A204.1 (cell line): ENCODE data around the gene KRTAP10-11.
"Not testable (repeated sequence)": the region's sequence is repeated elsewhere in the genome, so short reads cannot be mapped to it uniquely, and the experiment has no call there.

Source experiments
- FAIRE-seq: peaks from 2 replicates; lab custom pipeline; 2012; peaks lifted over from hg19 to GRCh38; lab: Jason Lieb, UNC

KRTAP10-11 gene, protein sequence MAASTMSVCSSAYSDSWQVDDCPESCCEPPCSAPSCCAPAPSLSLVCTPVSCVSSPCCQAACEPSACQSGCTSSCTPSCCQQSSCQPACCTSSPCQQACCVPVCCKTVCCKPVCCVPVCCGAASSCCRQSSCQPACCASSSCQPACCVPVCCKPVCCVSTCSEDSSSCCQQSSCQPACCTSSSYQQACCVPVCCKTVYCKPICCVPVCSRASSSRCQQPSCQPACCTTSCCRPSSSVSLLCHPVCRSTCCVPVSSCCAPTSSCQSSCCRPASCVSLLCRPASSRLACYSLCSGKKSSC

DNA sequence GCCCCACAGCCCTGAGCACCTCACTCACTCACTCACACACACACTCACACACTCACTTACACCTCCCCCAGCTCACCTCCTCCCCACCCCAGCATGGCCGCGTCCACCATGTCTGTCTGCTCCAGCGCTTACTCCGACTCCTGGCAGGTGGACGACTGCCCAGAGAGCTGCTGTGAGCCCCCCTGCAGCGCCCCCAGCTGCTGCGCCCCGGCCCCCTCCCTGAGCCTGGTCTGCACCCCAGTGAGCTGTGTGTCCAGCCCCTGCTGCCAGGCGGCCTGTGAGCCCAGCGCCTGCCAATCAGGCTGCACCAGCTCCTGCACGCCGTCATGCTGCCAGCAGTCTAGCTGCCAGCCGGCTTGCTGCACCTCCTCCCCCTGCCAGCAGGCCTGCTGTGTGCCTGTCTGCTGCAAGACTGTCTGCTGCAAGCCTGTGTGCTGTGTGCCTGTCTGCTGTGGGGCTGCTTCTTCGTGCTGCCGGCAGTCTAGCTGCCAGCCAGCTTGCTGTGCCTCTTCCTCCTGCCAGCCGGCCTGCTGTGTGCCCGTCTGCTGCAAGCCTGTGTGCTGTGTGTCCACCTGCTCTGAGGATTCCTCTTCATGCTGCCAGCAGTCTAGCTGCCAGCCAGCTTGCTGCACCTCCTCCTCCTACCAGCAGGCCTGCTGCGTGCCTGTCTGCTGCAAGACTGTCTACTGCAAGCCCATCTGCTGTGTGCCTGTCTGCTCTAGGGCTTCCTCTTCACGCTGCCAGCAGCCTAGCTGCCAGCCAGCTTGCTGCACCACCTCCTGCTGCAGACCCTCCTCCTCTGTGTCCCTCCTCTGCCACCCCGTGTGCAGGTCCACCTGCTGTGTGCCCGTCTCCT lies at the start of gene KRTAP10-11:
Gene KRTAP10-11 (plus strand): TSS at position 49 of the 856 bp plus-strand sequence. CDS start 45 bp downstream, at position 94.
- FAIRE-seq, result not testable (repeated sequence)

DNA sequence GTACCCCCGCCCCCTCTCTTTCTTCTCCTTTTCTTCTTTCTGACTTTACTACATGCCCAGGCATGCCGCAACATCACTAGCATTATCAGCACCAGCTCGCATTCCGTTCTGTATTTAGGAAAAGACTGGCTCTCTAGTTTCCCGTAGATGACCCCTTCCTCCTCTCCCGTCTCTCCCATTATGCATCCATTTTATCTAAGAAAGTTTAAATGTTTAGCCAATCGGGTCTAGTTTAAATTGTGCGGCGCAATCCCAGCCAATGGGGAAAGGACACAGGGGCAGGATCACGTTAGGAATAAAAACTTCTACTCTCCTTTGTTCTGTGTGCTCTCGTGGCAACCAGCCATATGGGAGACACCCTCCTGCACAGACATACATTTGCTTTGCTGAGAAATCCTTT lies 48.2 kb upstream of the KRTAP10-11 start:
- FAIRE-seq, result no peak

DNA sequence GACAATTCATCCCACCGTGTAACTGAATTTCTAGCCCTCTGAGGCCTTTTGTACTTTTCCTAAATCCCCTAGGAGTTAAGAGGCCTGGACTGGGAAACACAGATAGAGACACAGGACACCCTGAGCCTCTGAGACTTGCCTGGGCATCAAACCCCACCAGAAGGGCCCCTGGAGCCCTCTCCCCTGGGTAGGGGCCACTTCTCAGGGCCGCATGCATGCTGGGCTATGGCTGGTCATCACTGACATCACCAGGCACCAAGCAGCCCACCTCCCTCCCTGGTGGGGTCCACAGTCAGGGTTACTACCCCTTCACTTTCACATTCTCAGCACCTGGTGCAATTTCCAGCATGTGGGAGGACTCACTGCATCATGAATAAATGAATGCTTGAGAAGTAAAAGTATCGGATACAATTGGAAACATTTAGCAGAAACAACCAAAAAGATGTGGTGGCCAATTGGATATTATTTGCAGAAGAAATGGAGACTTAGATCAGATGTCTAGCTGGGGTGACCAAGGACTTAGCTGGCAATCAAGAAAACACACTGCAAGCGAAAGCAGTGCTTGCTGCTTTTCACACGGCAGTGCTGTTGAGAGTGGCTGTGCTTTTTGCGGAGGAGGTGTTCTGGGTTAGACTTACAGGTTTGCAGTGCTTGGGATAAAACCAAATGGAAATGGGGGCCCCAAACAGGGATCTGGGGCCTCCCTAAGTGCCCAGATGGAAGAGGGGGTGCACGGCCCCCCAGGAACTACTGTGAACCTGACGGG lies 46.8 kb upstream of the KRTAP10-11 start:
- FAIRE-seq, result no peak

DNA sequence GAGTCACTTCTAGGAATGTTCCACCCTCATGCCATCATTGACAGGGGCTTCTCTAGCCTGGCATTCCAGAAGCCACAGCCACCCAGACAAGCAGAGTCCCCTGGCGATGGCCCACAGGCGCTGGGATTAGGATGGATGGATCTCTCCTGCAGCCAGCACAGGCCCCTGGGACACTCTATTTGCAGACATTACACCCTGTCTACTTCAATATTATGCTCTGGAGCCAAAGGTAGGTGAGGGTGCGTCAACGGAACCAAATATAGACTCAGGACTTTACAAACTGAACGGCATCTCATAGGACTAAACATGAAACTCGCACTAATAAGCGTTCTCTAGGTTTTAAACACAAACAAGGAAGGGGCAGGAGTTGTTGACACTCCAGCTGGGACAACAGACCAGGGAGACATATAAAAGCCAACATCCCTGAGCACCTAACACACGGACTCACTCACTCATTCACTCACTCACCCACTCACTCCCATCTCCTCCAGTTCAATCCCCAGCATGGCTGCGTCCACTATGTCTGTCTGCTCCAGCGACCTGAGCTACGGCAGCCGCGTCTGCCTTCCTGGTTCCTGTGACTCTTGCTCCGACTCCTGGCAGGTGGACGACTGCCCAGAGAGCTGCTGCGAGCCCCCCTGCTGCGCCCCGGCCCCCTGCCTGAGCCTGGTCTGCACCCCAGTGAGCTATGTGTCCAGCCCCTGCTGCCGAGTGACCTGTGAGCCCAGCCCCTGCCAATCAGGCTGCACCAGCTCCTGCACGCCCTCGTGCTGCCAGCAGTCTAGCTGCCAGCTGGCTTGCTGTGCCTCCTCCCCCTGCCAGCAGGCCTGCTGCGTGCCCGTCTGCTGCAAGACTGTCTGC lies 45.9 kb upstream of the KRTAP10-11 start, which contains the start of gene KRTAP10-7:
Gene KRTAP10-7 (plus strand): TSS at position 480 of the 861 bp plus-strand sequence. CDS start 25 bp downstream, at position 505.
- not testable (repeated sequence) for FAIRE-seq

DNA sequence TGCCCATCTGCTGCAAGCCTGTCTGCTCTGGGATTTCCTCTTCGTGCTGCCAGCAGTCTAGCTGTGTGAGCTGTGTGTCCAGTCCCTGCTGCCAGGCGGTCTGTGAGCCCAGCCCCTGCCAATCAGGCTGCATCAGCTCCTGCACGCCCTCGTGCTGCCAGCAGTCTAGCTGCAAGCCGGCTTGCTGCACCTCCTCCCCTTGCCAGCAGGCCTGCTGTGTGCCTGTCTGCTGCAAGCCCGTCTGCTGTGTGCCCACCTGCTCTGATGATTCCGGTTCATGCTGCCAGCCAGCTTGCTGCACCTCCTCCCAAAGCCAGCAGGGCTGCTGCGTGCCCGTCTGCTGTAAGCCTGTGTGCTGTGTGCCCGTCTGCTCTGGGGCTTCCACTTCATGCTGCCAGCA lies 45.1 kb upstream of the KRTAP10-11 start:
- FAIRE-seq, result not testable (repeated sequence)

DNA sequence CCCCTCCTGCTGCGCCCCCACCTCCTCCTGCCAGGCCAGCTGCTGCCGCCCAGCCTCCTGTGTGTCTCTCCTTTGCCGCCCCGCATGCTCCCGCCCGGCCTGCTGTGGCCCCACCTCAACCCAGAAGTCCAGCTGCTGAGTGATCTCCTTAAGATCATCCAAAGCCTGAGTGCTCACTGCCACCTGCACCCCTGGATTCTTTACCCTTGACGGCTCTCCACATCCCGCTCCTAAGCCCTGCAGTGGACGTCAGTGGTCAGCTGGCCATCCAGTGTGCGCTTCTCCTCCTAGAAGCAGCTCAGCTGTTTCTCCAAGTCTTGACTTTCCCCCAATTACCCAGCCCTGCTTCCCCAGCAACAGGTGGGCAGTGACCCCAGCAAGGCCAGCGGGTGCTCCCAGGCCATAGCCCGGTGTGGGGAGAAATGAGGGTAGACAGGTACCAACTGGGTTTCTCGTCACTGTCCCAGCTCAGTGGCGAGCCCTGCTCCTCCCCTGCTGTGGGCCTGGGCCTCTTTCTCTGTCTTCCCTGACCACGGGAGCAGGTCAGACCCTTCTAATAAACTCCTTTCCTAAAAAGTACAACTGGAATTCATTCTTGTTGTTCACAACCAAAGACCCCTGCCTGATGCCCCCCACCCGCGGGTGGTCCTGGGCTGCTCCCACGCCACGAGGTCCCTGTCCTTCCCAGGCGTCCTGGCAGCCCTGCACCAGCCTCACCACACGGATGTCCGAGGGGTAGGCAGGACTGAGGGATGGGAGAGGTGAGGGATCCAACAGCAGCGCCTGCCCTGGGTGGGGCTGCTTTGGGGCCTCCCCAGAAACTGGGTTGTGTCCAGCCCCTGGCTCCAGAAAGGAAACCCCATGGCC lies 44.4 kb upstream of the KRTAP10-11 start:
- FAIRE-seq, result no peak

DNA sequence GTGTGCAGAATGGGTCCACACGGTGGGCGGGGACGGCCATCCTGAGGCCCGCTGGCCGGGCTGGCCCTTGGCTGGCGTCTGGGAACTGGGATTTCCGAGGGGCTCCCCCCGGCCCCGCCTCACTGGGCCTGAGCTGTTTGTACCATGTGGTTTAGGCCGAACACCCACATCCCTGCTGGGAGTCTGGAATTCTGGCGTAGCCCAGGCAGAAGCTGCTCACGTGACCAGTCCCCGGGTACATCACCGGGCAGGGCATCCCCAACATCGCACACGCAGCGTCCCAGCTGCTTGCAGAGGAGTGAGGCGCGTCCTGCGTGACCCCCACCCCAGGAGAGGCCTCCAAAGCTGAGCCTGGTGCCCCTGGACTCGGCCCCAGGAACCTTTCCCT lies 43.8 kb upstream of the KRTAP10-11 start:
- no peak for FAIRE-seq

DNA sequence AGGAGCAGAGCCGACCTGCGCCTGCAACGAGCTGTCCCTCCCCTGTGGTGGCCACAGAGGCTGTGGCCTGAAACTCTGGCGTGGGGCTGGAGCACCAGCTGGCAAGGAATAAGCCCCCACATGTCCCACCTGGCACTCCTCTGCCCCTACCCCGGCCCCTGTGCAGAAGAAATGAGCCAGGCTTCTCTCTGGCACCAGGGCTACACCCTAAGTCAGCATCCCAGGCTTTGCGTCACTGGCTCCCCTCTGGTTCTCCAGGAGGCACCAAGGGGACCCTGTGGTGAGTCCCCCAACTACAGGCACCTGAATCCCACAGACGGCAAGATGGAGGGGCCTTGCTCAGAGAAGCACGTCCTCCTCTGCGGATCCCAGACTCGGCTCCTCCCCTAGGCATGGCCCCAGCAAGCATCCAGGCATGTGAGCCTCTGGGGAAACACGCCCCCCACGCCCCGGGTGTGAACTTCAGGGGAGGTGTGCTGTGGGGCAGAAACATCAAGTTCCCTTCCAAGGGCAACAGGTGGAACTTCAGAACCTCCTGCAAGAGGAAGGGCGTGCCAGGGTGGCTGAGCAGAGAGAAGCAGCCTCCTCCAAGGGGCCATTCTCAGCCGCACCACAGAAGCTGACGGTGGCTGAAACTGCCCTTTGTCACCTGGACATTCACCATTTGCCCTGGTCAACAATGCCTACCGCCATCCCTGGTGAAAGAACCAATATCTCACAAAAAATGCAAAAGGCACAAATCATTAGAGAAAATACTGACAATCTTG lies 42.9 kb upstream of the KRTAP10-11 start:
- no peak for FAIRE-seq

DNA sequence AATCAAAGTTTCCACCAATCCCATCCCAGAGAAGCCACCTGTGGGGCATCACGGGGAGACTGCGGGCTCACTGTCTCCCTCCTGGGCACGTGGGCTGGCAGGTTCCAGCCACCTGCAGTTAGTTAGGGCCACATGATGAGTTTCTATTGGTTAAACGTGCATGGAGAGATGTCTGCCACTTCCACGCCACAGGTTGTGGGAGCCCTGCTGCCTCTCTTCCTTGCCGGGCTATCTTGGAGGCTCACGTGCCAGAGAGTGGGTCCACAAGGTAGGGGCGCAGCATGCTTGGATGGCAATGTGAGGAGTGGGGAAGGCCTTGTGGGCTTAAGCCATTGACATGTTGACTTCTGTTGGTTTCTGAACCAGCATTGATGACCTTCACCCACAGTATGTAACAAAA lies 42.3 kb upstream of the KRTAP10-11 start:
- FAIRE-seq, result no peak

DNA sequence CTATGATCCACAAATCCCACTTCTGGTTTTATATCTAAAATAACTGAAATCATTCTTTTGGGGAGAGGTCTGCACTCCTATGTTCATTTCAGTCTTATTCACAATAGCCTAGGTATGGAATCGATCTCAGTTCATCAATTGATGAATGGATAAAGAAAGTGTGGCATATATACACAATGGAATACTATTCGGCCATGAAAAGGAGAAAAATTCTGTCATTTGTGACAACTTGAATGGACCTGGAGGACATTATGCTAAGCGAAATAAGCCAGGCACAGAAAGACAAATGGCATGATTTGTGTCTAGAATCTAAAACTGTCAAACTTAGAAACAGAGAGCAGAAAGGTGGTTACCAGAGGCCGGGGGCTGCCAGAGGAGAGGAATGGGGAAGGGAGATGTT lies 39.7 kb upstream of the KRTAP10-11 start:
- FAIRE-seq, result no peak

DNA sequence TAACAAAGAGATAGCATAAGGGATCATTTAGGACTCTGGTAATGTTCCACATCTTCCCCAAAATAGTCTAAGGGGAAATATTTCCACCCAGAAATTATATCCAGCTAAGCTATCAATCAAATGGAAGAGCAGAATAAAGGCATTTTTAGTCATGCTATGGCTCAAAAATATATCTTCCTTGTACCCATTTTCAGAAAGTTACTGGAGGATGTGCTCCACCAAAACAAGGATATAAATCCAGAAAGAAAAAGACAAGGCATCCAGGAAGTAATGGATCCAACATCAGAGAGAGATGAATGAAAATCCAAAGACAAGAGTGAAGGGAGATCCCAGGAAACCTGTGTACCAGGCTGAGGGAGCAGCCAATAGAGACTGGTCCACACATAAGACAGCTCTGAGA lies 37.0 kb upstream of the KRTAP10-11 start:
- no peak for FAIRE-seq

DNA sequence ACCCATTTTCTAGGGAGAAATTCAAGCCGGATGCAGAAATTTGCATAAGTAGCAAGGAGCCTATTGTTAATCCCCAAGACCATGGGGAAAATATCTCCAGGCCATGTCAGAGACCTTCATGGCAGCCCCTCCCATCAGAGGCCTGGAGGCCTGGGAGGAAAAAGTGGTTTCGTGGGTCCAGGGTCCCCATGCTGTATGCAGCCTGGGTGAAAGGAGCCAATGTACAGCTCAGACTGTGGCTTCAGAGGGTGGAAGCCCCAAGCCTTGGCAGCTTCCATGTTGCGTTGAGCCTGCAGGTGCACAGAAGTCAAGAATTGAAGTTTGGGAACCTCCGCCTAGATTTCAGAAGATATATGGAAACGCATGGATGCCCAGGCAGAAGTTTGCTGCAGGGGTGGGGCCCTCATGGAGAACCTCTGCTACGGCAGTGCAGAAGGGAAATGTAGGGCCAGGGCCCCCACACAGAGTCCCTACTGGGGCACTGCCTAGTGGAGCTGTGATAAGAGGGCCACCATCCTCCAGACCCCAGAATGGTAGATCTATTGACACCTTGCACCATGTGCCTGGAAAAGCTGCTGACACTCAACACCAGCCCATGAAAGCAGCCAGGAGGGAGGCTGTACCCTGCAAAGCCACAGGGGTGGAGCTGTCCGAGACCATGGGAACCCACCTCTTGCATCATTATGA lies 35.9 kb upstream of the KRTAP10-11 start:
- FAIRE-seq, result not testable (repeated sequence)

DNA sequence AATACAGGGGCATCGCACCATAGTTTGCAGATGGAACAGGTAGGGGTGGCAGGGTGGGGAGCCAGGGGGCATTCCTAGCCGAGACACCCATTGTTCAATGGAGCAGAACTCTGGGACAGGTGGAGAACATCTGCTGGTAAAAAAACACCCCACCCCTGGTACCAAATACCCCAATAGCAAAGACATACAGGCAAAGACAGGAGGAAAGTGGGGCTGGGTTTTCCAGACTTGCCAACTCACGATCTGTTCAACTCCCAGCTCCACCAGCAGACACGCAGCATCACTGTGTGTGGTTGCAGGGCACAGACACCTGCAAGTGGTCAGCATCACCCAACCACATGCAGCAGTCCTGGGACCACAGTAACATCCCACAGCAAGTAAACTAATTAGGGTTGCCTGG lies 34.7 kb upstream of the KRTAP10-11 start:
- FAIRE-seq, result no peak

DNA sequence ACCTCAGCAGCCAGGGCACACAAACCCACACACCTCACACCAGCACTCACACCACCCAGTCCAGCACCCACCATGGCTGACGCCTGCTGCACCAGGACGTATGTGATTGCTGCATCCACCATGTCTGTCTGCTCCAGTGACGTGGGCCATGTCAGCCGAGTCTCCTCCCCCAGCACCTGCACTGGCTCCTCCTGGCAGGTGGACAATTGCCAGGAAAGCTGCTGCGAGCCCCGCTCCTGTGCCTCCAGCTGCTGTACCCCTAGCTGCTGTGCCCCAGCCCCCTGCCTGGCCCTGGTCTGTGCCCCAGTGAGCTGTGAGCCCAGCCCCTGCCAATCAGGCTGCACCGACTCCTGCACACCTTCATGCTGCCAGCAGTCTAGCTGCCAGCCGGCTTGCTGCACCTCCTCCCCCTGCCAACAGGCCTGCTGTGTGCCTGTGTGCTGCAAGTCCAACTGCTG lies 34.2 kb upstream of the KRTAP10-11 start, which contains the start of gene KRTAP10-8:
Gene KRTAP10-8 (plus strand): TSS at position 51 of the 458 bp plus-strand sequence. CDS start 22 bp downstream, at position 73.
- FAIRE-seq, result no peak

DNA sequence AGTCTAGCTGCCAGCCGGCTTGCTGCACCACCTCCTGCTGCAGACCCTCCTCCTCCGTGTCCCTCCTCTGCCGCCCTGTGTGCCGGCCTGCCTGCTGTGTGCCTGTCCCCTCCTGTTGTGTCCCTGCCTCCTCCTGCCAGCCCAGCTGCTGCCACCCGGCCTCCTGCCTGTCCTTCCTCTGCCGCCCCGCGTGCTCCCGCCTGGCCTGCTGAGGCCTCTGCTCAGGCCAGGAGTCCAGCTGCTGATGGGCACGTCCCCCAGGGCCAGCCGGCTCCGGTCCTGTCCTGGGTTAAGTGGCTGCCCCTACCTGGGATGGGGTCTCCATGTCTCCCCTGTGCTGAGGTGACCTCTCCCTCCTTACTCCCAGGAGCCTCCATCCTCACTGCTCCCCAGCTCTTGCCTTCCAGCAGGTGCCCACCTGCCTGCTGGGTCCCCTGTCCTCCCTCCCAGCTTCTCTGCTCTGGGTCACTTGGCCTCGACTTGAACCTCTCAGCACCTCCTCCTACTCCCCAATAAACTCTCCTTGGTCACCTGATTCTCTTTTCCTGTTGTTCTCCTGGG lies 33.5 kb upstream of the KRTAP10-11 start:
- FAIRE-seq, result no peak

DNA sequence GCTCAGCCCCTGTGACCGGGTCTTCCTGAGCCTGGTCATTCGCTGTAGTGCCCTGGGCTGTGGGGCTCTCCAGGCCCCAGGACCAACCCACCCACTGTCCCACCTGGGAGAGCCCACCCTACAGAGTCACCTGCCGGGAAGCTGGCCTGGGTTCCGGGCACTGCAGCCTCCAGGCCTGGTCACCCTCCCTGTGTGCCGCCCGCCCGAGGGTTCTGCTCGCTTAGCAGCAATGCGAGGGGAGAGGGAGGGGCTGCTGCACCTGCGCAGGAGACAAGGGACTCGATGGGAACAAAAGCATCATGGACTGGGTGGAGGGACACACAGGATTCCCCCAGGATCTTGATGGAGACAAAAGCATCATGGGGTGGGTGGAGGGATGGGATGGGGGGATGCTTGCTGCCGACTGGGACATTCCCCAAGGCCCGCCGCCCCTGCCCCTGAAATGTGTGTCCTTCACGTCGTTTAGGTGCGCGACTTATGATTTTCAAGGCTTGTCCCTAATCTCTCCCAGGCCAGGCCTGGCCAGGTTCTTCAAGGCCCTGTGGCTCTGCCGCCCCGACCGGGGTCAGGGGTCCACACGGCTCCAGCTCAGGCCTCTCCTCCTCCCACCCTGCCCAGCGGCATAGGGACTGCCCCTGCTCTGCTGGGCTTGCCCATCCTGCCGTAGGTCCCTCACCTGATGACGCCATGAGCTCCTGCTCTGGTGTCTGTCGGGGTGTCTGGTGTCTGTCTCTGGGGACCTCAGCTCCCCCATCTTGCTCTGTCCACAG lies 32.6 kb upstream of the KRTAP10-11 start:
- FAIRE-seq, result no peak

DNA sequence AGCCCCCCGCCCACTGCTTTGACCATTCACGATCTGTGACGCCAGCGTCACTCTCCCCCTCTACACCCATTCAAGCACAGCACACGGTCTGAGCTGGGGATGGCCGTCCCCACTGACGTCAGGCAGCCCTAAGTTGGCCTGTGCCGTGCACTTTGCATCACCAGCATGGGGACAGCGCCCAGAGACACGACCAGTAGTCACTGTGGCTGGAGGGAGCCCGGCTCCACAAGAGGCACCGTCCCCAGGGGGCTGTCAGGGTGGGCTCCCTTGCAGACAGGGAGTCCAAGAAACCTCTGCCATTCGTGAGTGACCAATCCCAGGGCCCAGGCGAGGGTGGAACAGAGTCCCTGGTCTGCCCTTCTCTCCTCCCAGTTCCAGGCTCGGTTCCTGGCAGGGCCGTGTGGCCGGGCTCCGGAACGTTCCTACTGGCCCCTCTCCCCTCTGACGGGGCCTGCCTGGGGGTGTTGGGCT lies 32.0 kb upstream of the KRTAP10-11 start:
- FAIRE-seq, result no peak

DNA sequence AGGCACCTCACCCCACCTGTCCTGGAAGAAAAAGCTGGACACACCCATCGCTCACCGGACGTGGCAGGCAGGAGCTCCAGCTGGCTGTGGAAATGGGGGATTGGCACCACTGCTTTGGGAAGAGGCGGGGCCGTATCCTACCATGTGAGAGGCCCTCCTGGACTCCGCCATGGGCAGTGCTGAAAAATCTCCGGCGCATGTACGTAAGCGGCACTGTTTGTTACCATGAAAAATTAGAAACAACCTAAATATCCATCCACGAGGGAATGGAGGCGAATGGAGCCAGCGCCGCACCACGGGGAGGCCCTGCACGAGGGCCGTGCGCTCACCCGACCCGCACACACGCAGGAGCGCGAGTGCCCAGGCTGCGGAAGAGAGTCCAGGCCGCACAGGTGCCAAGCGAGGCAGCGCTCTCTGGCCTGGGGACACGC lies 31.2 kb upstream of the KRTAP10-11 start:
- no peak for FAIRE-seq
